K562 (cell line): ENCODE results near the gene CRTC3. TPM values are rescaled to one million over a fixed set of nuclear protein-coding genes. Genes with fewer than 3 reads are reported as not detected.

ENCODE experiments used
- ATAC-seq: fragments of 200-7000 bp; cut with Tn5 transposase; 3 replicates; pipeline ENCODE4 v1.9.1; 2020; ENCODE audit warnings: moderate library complexity
- BruUV-seq: library from RNA; stranded (reverse); fragments of 400-500 nt; replicated peaks from 2 replicates; lab custom pipeline; 2021; lab: Mats Ljungman, UMichigan
- CTCF ChIA-PET: fragments of 300-600 bp; formaldehyde crosslinking; extraction: SDS; loops from one replicate; lab custom pipeline; 2021; ENCODE audit warnings: low intra/inter-chr PET ratio; lab: Yijun Ruan, JAX
- POLR2A ChIA-PET: fragments of 300-600, 350-650 bp; sonication (Branson Sonifier 250); formaldehyde crosslinking; extraction: SDS; loops from one replicate; lab custom pipeline; 2021; ENCODE audit warnings: antibody characterized with exemption, inconsistent platforms; lab: Yijun Ruan, JAX
- DNase-seq, 4 experiments: peaks; one replicate each; pipeline versions ENCODE4 v3.0.0 to v3.0.0-alpha.2; 2011 to 2018; ENCODE audit warnings: low spot score in 3 of 4, mixed read lengths in 3 of 4; ENCODE audit errors: extremely low read depth in 1 of 4
- FAIRE-seq: peaks from 2 replicates; lab custom pipeline; 2011; peaks lifted over from hg19 to GRCh38; lab: Jason Lieb, UNC
- H2AFZ ChIP-seq: 2 replicates; pipeline ENCODE4 v1.6.0; 2011; ENCODE audit warnings: low read depth, low read length, control low read depth, inconsistent platforms
- H3K27ac ChIP-seq: fragments of 200-600 bp; 3 replicates; pipeline ENCODE4 v1.8.0; 2011; ENCODE audit warnings: low read depth, mild to moderate bottlenecking, control low read depth, inconsistent platforms, low read length, moderate library complexity, mixed read lengths; ENCODE audit errors: extremely low read depth
- H3K27me3 ChIP-seq, 2 experiments: fragments of 300-600 bp in 1 of 2; 2 replicates in 1 of 2; 3 replicates in 1 of 2; pipeline versions ENCODE4 v1.6.0 to v1.8.0; 2011; ENCODE audit warnings: inconsistent platforms in 2 of 2, low read length in 2 of 2, mild to moderate bottlenecking in 1 of 2, mixed read lengths in 1 of 2, moderate library complexity in 1 of 2; ENCODE audit not compliant: control insufficient read depth in 2 of 2, insufficient read depth in 2 of 2
- H3K36me3 ChIP-seq: fragments of 300-600 bp; 3 replicates; pipeline ENCODE4 v1.8.0; 2011; ENCODE audit warnings: mild to moderate bottlenecking, low read length, inconsistent platforms; ENCODE audit not compliant: control insufficient read depth, insufficient read depth
- H3K4me1 ChIP-seq, 2 experiments: fragments of 200-600 bp in 1 of 2; replicated peaks in 1 of 2; 2 replicates in 1 of 2; 3 replicates in 1 of 2; pipeline versions ENCODE4 v1.5.1 to v1.8.0; 2011; ENCODE audit warnings: inconsistent platforms in 2 of 2, low read length in 2 of 2, mild to moderate bottlenecking in 1 of 2, mixed read lengths in 1 of 2, moderate library complexity in 1 of 2; ENCODE audit not compliant: control insufficient read depth in 2 of 2, insufficient read depth in 2 of 2
- H3K4me2 ChIP-seq: 2 replicates; pipeline ENCODE4 v1.6.1; 2011; ENCODE audit warnings: low read length, control low read depth, inconsistent platforms, mixed read lengths; ENCODE audit not compliant: insufficient read depth
- H3K4me3 ChIP-seq: fragments of 200-600 bp; sonication (generic), shearing (Covaris generic); 2 replicates; pipeline ENCODE4 v1.5.1; 2016; ENCODE audit warnings: control low read depth, inconsistent platforms
- H3K79me2 ChIP-seq: fragments of 200-600 bp; 3 replicates; pipeline ENCODE4 v1.8.0; 2011; ENCODE audit warnings: low read length, inconsistent platforms; ENCODE audit not compliant: control insufficient read depth, insufficient read depth
- H3K9ac ChIP-seq, 2 experiments: 2 replicates each; pipeline versions ENCODE4 v1.6.0 to v1.6.1; 2011; ENCODE audit warnings: low read depth in 2 of 2, low read length in 2 of 2, control low read depth in 1 of 2, inconsistent platforms in 1 of 2, mild to moderate bottlenecking in 1 of 2, mixed read lengths in 1 of 2; ENCODE audit not compliant: insufficient read depth in 1 of 2
- H3K9me1 ChIP-seq: one replicate; pipeline ENCODE4 v1.6.0; 2011; ENCODE audit warnings: inconsistent platforms, mild to moderate bottlenecking, low read length, moderate library complexity; ENCODE audit not compliant: control insufficient read depth, insufficient read depth
- H3K9me3 ChIP-seq: replicated peaks from 2 replicates; pipeline ENCODE4 v1.5.1; 2011; ENCODE audit warnings: low read depth, low read length, inconsistent platforms; ENCODE audit not compliant: control insufficient read depth, insufficient read depth
- H4K20me1 ChIP-seq: replicated peaks from 2 replicates; pipeline ENCODE4 v1.6.1; 2011; ENCODE audit warnings: low read length, inconsistent platforms, mixed read lengths; ENCODE audit not compliant: control insufficient read depth, insufficient read depth
- DDX20 ChIP-seq: fragments of 450-650 bp; IDR thresholded peaks from 2 replicates; pipeline ENCODE4 v1.6.1; 2016; ENCODE audit warnings: missing genetic modification characterization, low read depth, mild to moderate bottlenecking, missing compliant biosample characterization, moderate library complexity
- ETS1 ChIP-seq: conservative IDR thresholded peaks from 2 replicates; pipeline ENCODE4 v1.6.1; 2011; ENCODE audit warnings: low read depth, mild to moderate bottlenecking, low read length; ENCODE audit not compliant: control insufficient read depth
- KHSRP ChIP-seq: fragments of 450-650 bp; IDR thresholded peaks from 2 replicates; pipeline ENCODE4 v1.6.1; 2017
- MAFK ChIP-seq: IDR thresholded peaks from 2 replicates; pipeline ENCODE4 v1.6.1; 2011; ENCODE audit warnings: low read length, improper control_type of control experiment
- MXI1 ChIP-seq: IDR thresholded peaks from 2 replicates; pipeline ENCODE4 v1.6.1; 2011; ENCODE audit warnings: low read depth, mild to moderate bottlenecking, improper control_type of control experiment, low read length
- PHB ChIP-seq: fragments of 250-450 bp; sonication (Bioruptor Pico); IDR thresholded peaks from 2 replicates; pipeline ENCODE4 v1.5.0; 2021
- PTTG1 ChIP-seq: fragments of 450-650 bp; IDR thresholded peaks from 2 replicates; pipeline ENCODE4 v1.6.1; 2016; ENCODE audit warnings: low read depth, mild to moderate bottlenecking, missing genetic modification characterization, missing compliant biosample characterization
- RCOR1 ChIP-seq, 2 experiments: IDR thresholded peaks; 2 replicates each; pipeline ENCODE4 v1.6.1; 2012; ENCODE audit warnings: low read depth in 2 of 2, low read length in 2 of 2, borderline replicate concordance in 1 of 2, improper control_type of control experiment in 1 of 2
- SOX6 ChIP-seq: fragments of 450-650 bp; IDR thresholded peaks from 2 replicates; pipeline ENCODE4 v1.6.1; 2014; ENCODE audit warnings: mild to moderate bottlenecking
- TBL1XR1 ChIP-seq, 2 experiments: IDR thresholded peaks; 2 replicates each; pipeline ENCODE4 v1.6.1; 2012; ENCODE audit warnings: improper control_type of control experiment in 2 of 2, low read length in 2 of 2, mild to moderate bottlenecking in 1 of 2
- TEAD4 ChIP-seq, 2 experiments: sonication (generic) in 1 of 2; formaldehyde crosslinking in 1 of 2; IDR thresholded peaks; 2 replicates each; pipeline versions ENCODE4 v1.6.1 to v1.8.0; 2012 to 2022; ENCODE audit warnings: borderline replicate concordance in 1 of 2, inconsistent platforms in 1 of 2, low read length in 1 of 2, mild to moderate bottlenecking in 1 of 2, missing genetic modification reagents in 1 of 2
- ZBTB7A ChIP-seq: IDR thresholded peaks from 2 replicates; pipeline ENCODE4 v1.6.1; 2011; ENCODE audit warnings: low read depth, mild to moderate bottlenecking, low read length, moderate library complexity, borderline replicate concordance; ENCODE audit not compliant: control insufficient read depth
- ZNF124 ChIP-seq: sonication (generic); formaldehyde crosslinking; IDR thresholded peaks from 2 replicates; pipeline ENCODE4 v1.8.1; 2022; ENCODE audit warnings: missing genetic modification reagents
- ZNF347 ChIP-seq: fragments of 450-650 bp; formaldehyde crosslinking; IDR thresholded peaks from 2 replicates; pipeline ENCODE4 v1.4.0; 2020; ENCODE audit warnings: low read depth, mild to moderate bottlenecking, moderate library complexity
- ZNF395 ChIP-seq: fragments of 200-800 bp; sonication (Bioruptor generic); IDR thresholded peaks from 2 replicates; pipeline ENCODE4 v1.6.1; 2017; ENCODE audit warnings: missing genetic modification characterization, missing compliant biosample characterization
- ZNF41 ChIP-seq: fragments of 250-450 bp; sonication (Bioruptor Pico); conservative IDR thresholded peaks from 2 replicates; pipeline ENCODE4 v1.4.0; 2020; ENCODE audit warnings: mild to moderate bottlenecking
- ZNF699 ChIP-seq: fragments of 250-450 bp; sonication (Bioruptor Pico); IDR thresholded peaks from 2 replicates; pipeline ENCODE4 v1.8.0; 2021; ENCODE audit warnings: mild to moderate bottlenecking, moderate library complexity; ENCODE audit not compliant: insufficient replicate concordance
- WGBS: fragments of 100-300 bp; shearing (Covaris generic); methylation state at CpG from one replicate; pipeline ENCODE4 v1.1.6; 2016; ENCODE audit warnings: low coverage, mixed read lengths; ENCODE audit not compliant: insufficient coverage; ENCODE audit errors: missing lambda C conversion rate; 5-methylcytosine and 5-hydroxymethylcytosine counted together
- in situ Hi-C: fragments of 300-500 bp; cut with MboI; formaldehyde crosslinking; loops from 4 replicates; pipeline ENCODE4 v1.15.0; 2018; ENCODE audit warnings: inconsistent platforms, mixed read lengths
- intact Hi-C: fragments of 100-400 bp; cut with micrococcal nuclease; formaldehyde crosslinking; loops from 2 replicates; pipeline ENCODE4 v1.14.2; 2022
- polyA plus RNA-seq, 8 experiments: library from polyadenylated mRNA; depleted of rRNA in 4 of 8; stranded (reverse) in 5 of 8; unstranded in 3 of 8; fragments of >200 nt; fragmentation: Nextera tagmentation in 2 of 8; fragmentation: Illumina TruSeq in 1 of 8; extraction: Ambion mirVana in 2 of 8; extraction: Trizol in 1 of 8; gene quantifications; 2 replicates each; pipeline versions ENCODE4 v1.2.1 to v1.2.3, GENCODE V29; 2011 to 2014; ENCODE audit warnings: inconsistent platforms in 1 of 8, missing spikeins in 1 of 8
- total RNA-seq, 7 experiments: library from RNA; depleted of rRNA in 6 of 7; stranded (reverse); fragments of >200 nt in 6 of 7; fragmentation: Illumina TruSeq in 2 of 7; extraction: Trizol in 2 of 7; gene quantifications; 2 replicates each; pipeline versions ENCODE4 v1.2.1 to v1.2.3, GENCODE V29; 2011 to 2021; ENCODE audit warnings: low replicate concordance in 1 of 7
- TF ChIP-seq, protein P1 (sequence below): sonication (generic); IDR thresholded peaks from 2 replicates; pipeline ENCODE4 v1.6.1; 2016

CRTC3 gene
- total and polyA plus RNA-seq, 9 of the 15 experiments (the other 6 are each of a cell fraction or from before 2014, with no cell fraction given): 1.2 to 19.0 (median 11.6) TPM

- Histone ChIP-seq H3K9ac (no peak overlapping the region), H3K79me2 (no peaks in the 10 kb centered on the region), H3K9me1 (no peaks in the 10 kb centered on the region), H3K4me1 (peaks cover 4 to 21% of the 10 kb centered on the region in 2 experiments; a peak in 4 of 5 replicates), H3K27ac (peak overlapping the region; percentile 49; the same call in 2 of the 3 replicates), H3K27me3 (no peaks in the 10 kb centered on the region), H3K4me2 (no peak overlapping the region), H3K4me3 (no peak overlapping the region), H2AFZ (peak overlapping the region; percentile 73), H4K20me1 (no peaks in the 10 kb centered on the region), H3K9me3 (no peaks in the 10 kb centered on the region; the same call in 1 of the 2 replicates), H3K36me3 (no peaks in the 10 kb centered on the region; the same call in 2 of the 3 replicates)
- 42% methylated on average over 11 of the region's 11 CpGs for WGBS
- ATAC-seq: peak; percentile 69
- CTCF ChIA-PET: no interaction called here
- no TSS peak for BruUV-seq
- peak in 1 of 4 experiments; percentile 40 for DNase-seq
- peak; percentile 63 for FAIRE-seq
- intact Hi-C loops: no loop called here
- POLR2A ChIA-PET: interaction anchor here (0.5 to 1.0 kb wide), 4 partner anchors 9 to 19 kb away, joined by 3 to 4 read pairs (median 3); no protein-coding TSS in a partner anchor
- in situ Hi-C loops: no loop called here
- TF ChIP-seq DDX20 (tag) (no peak), TBL1XR1 (IDR thresholded peaks at IDR 0.05; ENCODE audit: low read length in 2 of 2) (0 out of 4 replicates have a peak, but pooled peaks of 1 of the 2 experiments have one; percentile 33), MXI1 (no peak), ZNF347 (CRISPR knock-in tag) (no peak), KHSRP (no peak), TEAD4 (IDR thresholded peaks at IDR 0.05; ENCODE audit: low read length) (peak; percentile 31; the same call in 1 of the 2 replicates), TEAD4 (CRISPR knock-in tag; IDR thresholded peaks at IDR 0.05; ENCODE audit: borderline replicate concordance) (no peak), ZNF41 (CRISPR knock-in tag) (no peak), PTTG1 (no peak), PHB (CRISPR knock-in tag) (no peak), ZNF395 (no peak), ZBTB7A (no peak), ETS1 (no peak), RCOR1 (IDR thresholded peaks at IDR 0.05; ENCODE audit: borderline replicate concordance in 1 of 2, low read depth in 2 of 2, low read length in 2 of 2) (peak in 1 of 2 experiments; percentile 46; a peak in 1 of 4 replicates), ZNF699 (no peak), MAFK (peak; percentile 84; the same call in 1 of the 2 replicates), SOX6 (0 out of 2 replicates have a peak, but pooled peaks have one; percentile 20), ZNF124 (CRISPR knock-in tag) (no peak)
- TF ChIP-seq, protein P1, sequence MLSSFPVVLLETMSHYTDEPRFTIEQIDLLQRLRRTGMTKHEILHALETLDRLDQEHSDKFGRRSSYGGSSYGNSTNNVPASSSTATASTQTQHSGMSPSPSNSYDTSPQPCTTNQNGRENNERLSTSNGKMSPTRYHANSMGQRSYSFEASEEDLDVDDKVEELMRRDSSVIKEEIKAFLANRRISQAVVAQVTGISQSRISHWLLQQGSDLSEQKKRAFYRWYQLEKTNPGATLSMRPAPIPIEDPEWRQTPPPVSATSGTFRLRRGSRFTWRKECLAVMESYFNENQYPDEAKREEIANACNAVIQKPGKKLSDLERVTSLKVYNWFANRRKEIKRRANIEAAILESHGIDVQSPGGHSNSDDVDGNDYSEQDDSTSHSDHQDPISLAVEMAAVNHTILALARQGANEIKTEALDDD: no peak
These were observed 156.1 kb downstream of the CRTC3 start for GRCh38 chr15:90685591-90686434.
